ENCODE data around the gene RAB11FIP4.

DNA sequence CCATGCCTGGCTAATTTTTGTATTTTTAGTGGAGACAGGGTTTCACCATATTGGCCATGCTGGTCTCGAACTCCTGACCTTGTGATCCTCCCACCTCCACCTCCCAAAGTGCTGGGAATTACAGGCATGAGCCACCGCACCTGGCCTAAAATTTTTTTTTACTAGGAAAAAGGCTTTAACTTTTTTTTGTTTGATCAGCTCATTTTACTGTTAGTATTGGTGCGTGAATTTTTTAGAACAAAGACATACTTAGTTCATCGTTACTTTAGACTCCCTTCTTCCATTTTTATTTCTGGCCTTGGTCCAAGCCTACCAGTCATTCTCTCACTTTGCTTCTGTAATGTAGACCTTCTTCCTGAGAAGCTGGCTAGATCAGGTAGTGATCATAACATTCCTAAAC is 25.4 kb upstream of the RAB11FIP4 start:
- TF ChIP-seq ELF4 (CRISPR knock-in tag; IDR thresholded peaks at IDR 0.05), result no peak
- TF ChIP-seq, protein P1, sequence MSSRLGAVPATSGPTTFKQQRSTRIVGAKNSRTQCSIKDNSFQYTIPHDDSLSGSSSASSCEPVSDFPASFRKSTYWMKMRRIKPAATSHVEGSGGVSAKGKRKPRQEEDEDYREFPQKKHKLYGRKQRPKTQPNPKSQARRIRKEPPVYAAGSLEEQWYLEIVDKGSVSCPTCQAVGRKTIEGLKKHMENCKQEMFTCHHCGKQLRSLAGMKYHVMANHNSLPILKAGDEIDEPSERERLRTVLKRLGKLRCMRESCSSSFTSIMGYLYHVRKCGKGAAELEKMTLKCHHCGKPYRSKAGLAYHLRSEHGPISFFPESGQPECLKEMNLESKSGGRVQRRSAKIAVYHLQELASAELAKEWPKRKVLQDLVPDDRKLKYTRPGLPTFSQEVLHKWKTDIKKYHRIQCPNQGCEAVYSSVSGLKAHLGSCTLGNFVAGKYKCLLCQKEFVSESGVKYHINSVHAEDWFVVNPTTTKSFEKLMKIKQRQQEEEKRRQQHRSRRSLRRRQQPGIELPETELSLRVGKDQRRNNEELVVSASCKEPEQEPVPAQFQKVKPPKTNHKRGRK (tag; IDR thresholded peaks at IDR 0.05), result no peak

All from K562 (cell line).